ENCODE results near the gene TMEM164.

The TMEM164 gene

GRCh38 chrX:110003167-110004156 is 548 bp downstream of the TMEM164 start:
- DNase-seq = peak in 8 of 56 donors; percentile 0 to 29 (median 3)

- no peak for DNase-seq
Measured at GRCh38 chrX:110004215-110004614, 1.3 kb downstream of the TMEM164 start.

GRCh38 chrX:110004731-110005369 is 1.9 kb downstream of the TMEM164 start:
- peak in 1 of 56 donors; percentile 0 for DNase-seq

GRCh38 chrX:110006161-110006560 is 3.2 kb downstream of the TMEM164 start:
- DNase-seq = no peak

- no peak for DNase-seq
Measured at GRCh38 chrX:110006821-110007375, 4.0 kb downstream of the TMEM164 start.

- DNase-seq = no peak
Measured at GRCh38 chrX:110008011-110008635, 5.2 kb downstream of the TMEM164 start.

GRCh38 chrX:110012818-110013485 is 10.0 kb downstream of the TMEM164 start:
- DNase-seq = no peak

- DNase-seq = no peak
Measured at GRCh38 chrX:110013968-110014367, 11.1 kb downstream of the TMEM164 start.

GRCh38 chrX:110015032-110015431 is 12.1 kb downstream of the TMEM164 start:
- DNase-seq = peak in 1 of 56 donors; percentile 9

GRCh38 chrX:110015915-110016314 is 13.0 kb downstream of the TMEM164 start:
- DNase-seq = no peak

GRCh38 chrX:110020536-110020935 is 17.6 kb downstream of the TMEM164 start:
- no peak for DNase-seq

- DNase-seq = no peak
Measured at GRCh38 chrX:110021258-110022022, 18.5 kb downstream of the TMEM164 start.

GRCh38 chrX:110022599-110023448 is 19.9 kb downstream of the TMEM164 start:
- DNase-seq = no peak

GRCh38 chrX:110025395-110025794 is 22.5 kb downstream of the TMEM164 start:
- no peak for DNase-seq

GRCh38 chrX:110026099-110026844 is 23.4 kb downstream of the TMEM164 start:
- DNase-seq = no peak

GRCh38 chrX:110032534-110033147 is 29.7 kb downstream of the TMEM164 start:
- DNase-seq = peak in 1 of 56 donors; percentile 1

GRCh38 chrX:110034036-110034435 is 31.1 kb downstream of the TMEM164 start:
- no peak for DNase-seq
